T-cell (primary cell): Measurements from ENCODE around the gene RALA. TPM values are rescaled to one million over a fixed set of nuclear protein-coding genes. Genes with fewer than 3 reads are reported as not detected.

Source experiments
- ATAC-seq, 4 experiments: fragments of 200-7000 bp in 3 of 4; fragments of 150-1000 bp in 1 of 4; cut with Tn5 transposase; replicated peaks in 1 of 4; 1 replicate in 3 of 4; 2 replicates in 1 of 4; pipeline ENCODE4 v1.10.0; 2021; ENCODE audit warnings: moderate library complexity in 3 of 4, mild to moderate bottlenecking in 2 of 4, moderate number of reproducible peaks in 1 of 4
- CTCF ChIA-PET, 2 donors: fragments of 300-600 bp; sonication (Branson Sonifier 250); formaldehyde crosslinking; loops; one replicate each; lab custom pipeline; 2022; ENCODE audit warnings: antibody characterized with exemption in 2 of 2; lab: Charles Lee
- POLR2A ChIA-PET, 2 donors: fragments of 300-600 bp; sonication (Branson Sonifier 250); formaldehyde crosslinking; loops; one replicate each; lab custom pipeline; 2022; ENCODE audit warnings: antibody characterized with exemption in 2 of 2; lab: Charles Lee
- DNase-seq, 35 experiments: peaks; one replicate each; pipeline versions ENCODE4 v3.0.0 to v3.0.0-alpha.2; 2013 to 2023
- H3K27ac ChIP-seq: one replicate; pipeline ENCODE4 v1.5.1; 2013; ENCODE audit warnings: low read length
- H3K27me3 ChIP-seq, 2 experiments: replicated peaks in 1 of 2; 1 replicate in 1 of 2; 2 replicates in 1 of 2; pipeline versions ENCODE4 v1.6.1 to v1.7.0; 2013; ENCODE audit warnings: low read length in 1 of 2, mixed read lengths in 1 of 2; ENCODE audit not compliant: control insufficient read depth in 2 of 2, insufficient read depth in 2 of 2; ENCODE audit errors: extremely low read depth in 1 of 2
- H3K36me3 ChIP-seq, 2 donors: 1 replicate in 1 of 2; 2 replicates in 1 of 2; pipeline versions ENCODE4 v1.6.1 to v1.7.0; 2013; ENCODE audit warnings: low read length in 1 of 2; ENCODE audit not compliant: control insufficient read depth in 2 of 2, insufficient read depth in 1 of 2; ENCODE audit errors: extremely low read depth in 1 of 2
- H3K4me1 ChIP-seq, 2 experiments: 1 replicate in 1 of 2; 2 replicates in 1 of 2; pipeline versions ENCODE4 v1.6.1 to v1.7.0; 2013; ENCODE audit warnings: low read length in 2 of 2, mixed read lengths in 1 of 2; ENCODE audit not compliant: insufficient read depth in 2 of 2, control insufficient read depth in 1 of 2; ENCODE audit errors: extremely low read depth in 1 of 2
- H3K4me3 ChIP-seq, 2 donors: 1 replicate in 1 of 2; 2 replicates in 1 of 2; pipeline versions ENCODE4 v1.5.1 to v1.7.0; 2013; ENCODE audit warnings: mild to moderate bottlenecking in 2 of 2, low read length in 1 of 2, moderate library complexity in 1 of 2; ENCODE audit not compliant: control insufficient read depth in 1 of 2; ENCODE audit errors: extremely low read depth in 1 of 2
- H3K9me3 ChIP-seq: 2 replicates; pipeline ENCODE4 v1.7.0; 2013
- H3K27ac Mint-ChIP-seq, 2 donors: one replicate each; pipeline ENCODE4 v1.8.0; 2020 to 2021; ENCODE audit warnings: mild to moderate bottlenecking in 2 of 2, mixed read lengths in 2 of 2
- H3K27me3 Mint-ChIP-seq, 2 donors: one replicate each; pipeline ENCODE4 v1.8.0; 2021 to 2022; ENCODE audit warnings: mixed read lengths in 2 of 2
- H3K36me3 Mint-ChIP-seq: one replicate; pipeline ENCODE4 v1.8.0; 2021; ENCODE audit warnings: mixed read lengths
- H3K4me1 Mint-ChIP-seq, 3 donors: one replicate each; pipeline ENCODE4 v1.8.0; 2020 to 2022; ENCODE audit warnings: mixed read lengths in 3 of 3, mild to moderate bottlenecking in 1 of 3
- H3K4me3 Mint-ChIP-seq, 3 donors: one replicate each; pipeline ENCODE4 v1.8.0; 2020 to 2022; ENCODE audit warnings: mild to moderate bottlenecking in 3 of 3, mixed read lengths in 3 of 3, moderate library complexity in 3 of 3
- H3K9me3 Mint-ChIP-seq, 3 donors: one replicate each; pipeline ENCODE4 v1.8.0; 2020 to 2022; ENCODE audit warnings: mixed read lengths in 3 of 3
- WGBS: methylation state at CpG from one replicate; pipeline ENCODE4 v1.1.5; 2013; ENCODE audit warnings: missing lambda C conversion rate; ENCODE audit not compliant: insufficient coverage; 5-methylcytosine and 5-hydroxymethylcytosine counted together
- total RNA-seq, 35 experiments: library from RNA in 6 of 35; stranded (reverse) in 6 of 35; fragments of 120-200 nt in 1 of 35; gene quantifications; one replicate each; pipeline versions ENCODE4 v1.2.1 to v1.2.4 and lab custom pipeline; 2013 to 2026

Gene RALA
- total RNA-seq, 5 donors from 2014 or later (not counting 1 experiment from before 2014, with no cell fraction given), result 24.4 to 49.8 (median 36.7) TPM

- WGBS, result no CpG with 5 or more reads among the region's 5 CpGs
- peaks cover 6 to 31% of the 10 kb centered on the region in 2 donors for H3K36me3 ChIP-seq
- DNase-seq, result peak in 1 of 35 experiments; percentile 9
- ChIA-PET CTCF (interaction anchor here (0.9 to 1.5 kb wide), 3 partner anchors 122 to 124 kb away, joined by 3 read pairs; no protein-coding TSS in a partner anchor), POLR2A (no interaction called here)
- peaks cover 57% of the 10 kb centered on the region for H3K36me3 Mint-ChIP-seq
- H3K4me3 ChIP-seq, result no peak overlapping the region
- H3K4me3 Mint-ChIP-seq, result no peak overlapping the region
- peaks cover 0 to 4% (median 2%) of the 10 kb centered on the region in 3 donors for H3K4me1 Mint-ChIP-seq
- peak overlapping the region; percentile 3 to 36 for H3K27ac Mint-ChIP-seq
- H3K27me3 Mint-ChIP-seq, result no peaks in the 10 kb centered on the region
- no peaks in the 10 kb centered on the region for H3K9me3 Mint-ChIP-seq
- H3K4me1 ChIP-seq, result no peaks in the 10 kb centered on the region
- H3K27me3 ChIP-seq, result no peaks in the 10 kb centered on the region
- ATAC-seq, result no peak
- no peaks in the 10 kb centered on the region for H3K9me3 ChIP-seq
- no peak overlapping the region for H3K27ac ChIP-seq
These were observed 79.8 kb downstream of the RALA start for GRCh38 chr7:39703144-39703543.

GRCh38 chr7:39709029-39709428, 85.7 kb downstream of the RALA start:
- CTCF ChIA-PET, result interaction anchor here in 1 of 2 donors (0.7 kb wide), 1 partner anchor 36 kb away, joined by 6 read pairs; no protein-coding TSS in a partner anchor
- WGBS, result no CpG with 5 or more reads among the region's 5 CpGs
- H3K4me3 Mint-ChIP-seq, result no peak overlapping the region
- ATAC-seq (no peak), DNase-seq (no peak)
- H3K4me1 Mint-ChIP-seq, result peaks cover 0 to 4% (median 0%) of the 10 kb centered on the region in 3 donors
- Histone ChIP-seq H3K36me3 (peaks cover 0 to 2% of the 10 kb centered on the region in 2 donors), H3K27me3 (no peaks in the 10 kb centered on the region), H3K4me3 (no peak overlapping the region), H3K4me1 (no peaks in the 10 kb centered on the region), H3K27ac (no peak overlapping the region), H3K9me3 (no peaks in the 10 kb centered on the region)
- peaks cover 21% of the 10 kb centered on the region for H3K36me3 Mint-ChIP-seq
- POLR2A ChIA-PET, result interaction anchor here in 1 of 2 donors (0.6 kb wide), 2 partner anchors 14 to 17 kb away, joined by 4 to 7 read pairs; no protein-coding TSS in a partner anchor
- no peak overlapping the region for H3K27ac Mint-ChIP-seq
- H3K27me3 Mint-ChIP-seq, result no peaks in the 10 kb centered on the region
- H3K9me3 Mint-ChIP-seq, result peaks cover 5 to 11% (median 10%) of the 10 kb centered on the region in 3 donors

- H3K27ac Mint-ChIP-seq, result peak overlapping the region in 1 of 2 donors; percentile 64
- H3K4me1 ChIP-seq, result no peaks in the 10 kb centered on the region
- DNase-seq (no peak), ATAC-seq (no peak)
- ChIA-PET POLR2A (no interaction called here), CTCF (no interaction called here)
- peaks cover 20% of the 10 kb centered on the region for H3K36me3 Mint-ChIP-seq
- peaks cover 0 to 2% of the 10 kb centered on the region in 2 donors for H3K36me3 ChIP-seq
- 50% methylated on average over 2 of the region's 3 CpGs for WGBS
- peaks cover 0 to 4% (median 0%) of the 10 kb centered on the region in 3 donors for H3K4me1 Mint-ChIP-seq
- peaks cover 0 to 3% of the 10 kb centered on the region in 2 experiments for H3K27me3 ChIP-seq
- H3K9me3 Mint-ChIP-seq, result peaks cover 5 to 14% (median 14%) of the 10 kb centered on the region in 3 donors
- H3K9me3 ChIP-seq, result no peaks in the 10 kb centered on the region
- no peaks in the 10 kb centered on the region for H3K27me3 Mint-ChIP-seq
- no peak overlapping the region for H3K4me3 ChIP-seq
- H3K4me3 Mint-ChIP-seq, result no peak overlapping the region
- no peak overlapping the region for H3K27ac ChIP-seq
These were observed 86.5 kb downstream of the RALA start for GRCh38 chr7:39709768-39710311.

- Histone ChIP-seq H3K4me3 (no peak overlapping the region), H3K9me3 (no peaks in the 10 kb centered on the region), H3K27me3 (peaks cover 0 to 3% of the 10 kb centered on the region in 2 experiments), H3K4me1 (no peaks in the 10 kb centered on the region), H3K36me3 (no peaks in the 10 kb centered on the region), H3K27ac (no peak overlapping the region)
- H3K36me3 Mint-ChIP-seq, result peaks cover 7% of the 10 kb centered on the region
- H3K4me3 Mint-ChIP-seq, result no peak overlapping the region
- WGBS, result no CpG with 5 or more reads among the region's 1 CpG
- H3K27ac Mint-ChIP-seq, result no peak overlapping the region
- H3K27me3 Mint-ChIP-seq, result no peaks in the 10 kb centered on the region
- no peak for ATAC-seq
- peaks cover 18 to 26% (median 21%) of the 10 kb centered on the region in 3 donors for H3K9me3 Mint-ChIP-seq
- ChIA-PET POLR2A (no interaction called here), CTCF (no interaction called here)
- no peak for DNase-seq
- peaks cover 0 to 4% (median 0%) of the 10 kb centered on the region in 3 donors for H3K4me1 Mint-ChIP-seq
These were observed 89.4 kb downstream of the RALA start for GRCh38 chr7:39712751-39713150.

GRCh38 chr7:39714447-39715091, 91.2 kb downstream of the RALA start:
- Histone ChIP-seq H3K4me3 (no peak overlapping the region), H3K27me3 (peaks cover 0 to 3% of the 10 kb centered on the region in 2 experiments), H3K4me1 (no peaks in the 10 kb centered on the region), H3K36me3 (no peaks in the 10 kb centered on the region), H3K9me3 (no peaks in the 10 kb centered on the region), H3K27ac (no peak overlapping the region)
- no peak overlapping the region for H3K27ac Mint-ChIP-seq
- peaks cover 0 to 4% (median 0%) of the 10 kb centered on the region in 3 donors for H3K4me1 Mint-ChIP-seq
- peaks cover 3% of the 10 kb centered on the region for H3K36me3 Mint-ChIP-seq
- H3K9me3 Mint-ChIP-seq, result peaks cover 18 to 26% (median 21%) of the 10 kb centered on the region in 3 donors
- no peak overlapping the region for H3K4me3 Mint-ChIP-seq
- ATAC-seq, result no peak
- POLR2A ChIA-PET, result no interaction called here
- CTCF ChIA-PET, result no interaction called here
- H3K27me3 Mint-ChIP-seq, result no peaks in the 10 kb centered on the region
- WGBS, result 100% methylated on average over 1 of the region's 1 CpG
- no peak for DNase-seq

GRCh38 chr7:39720586-39720985, 97.2 kb downstream of the RALA start:
- H3K4me3 Mint-ChIP-seq, result no peak overlapping the region
- no peak overlapping the region for H3K27ac Mint-ChIP-seq

More at GRCh38 chr7:39720586-39720985, 97.2 kb downstream of the RALA start:
- Mint-ChIP-seq H3K36me3 (peaks cover 1% of the 10 kb centered on the region), H3K9me3 (peaks cover 2 to 8% (median 5%) of the 10 kb centered on the region in 3 donors), H3K27me3 (peaks cover 0 to 5% of the 10 kb centered on the region in 2 donors), H3K4me1 (no peaks in the 10 kb centered on the region)
- ATAC-seq (no peak), DNase-seq (no peak)
- ChIA-PET CTCF (no interaction called here), POLR2A (no interaction called here)
- H3K4me3 ChIP-seq, result no peak overlapping the region
- H3K27me3 ChIP-seq, result peaks cover 0 to 4% of the 10 kb centered on the region in 2 experiments
- WGBS, result 71% methylated on average over 5 of the region's 7 CpGs
- H3K4me1 ChIP-seq, result no peaks in the 10 kb centered on the region
- no peak overlapping the region for H3K27ac ChIP-seq
- no peaks in the 10 kb centered on the region for H3K9me3 ChIP-seq
- no peaks in the 10 kb centered on the region for H3K36me3 ChIP-seq
